ENCODE data around the gene ACAP3. TPM values are rescaled to one million over a fixed set of nuclear protein-coding genes. Genes with fewer than 3 reads are reported as not detected.

Gene ACAP3
- total RNA-seq, 1 experiment from 2014 or later, result 42.2 TPM

DNA sequence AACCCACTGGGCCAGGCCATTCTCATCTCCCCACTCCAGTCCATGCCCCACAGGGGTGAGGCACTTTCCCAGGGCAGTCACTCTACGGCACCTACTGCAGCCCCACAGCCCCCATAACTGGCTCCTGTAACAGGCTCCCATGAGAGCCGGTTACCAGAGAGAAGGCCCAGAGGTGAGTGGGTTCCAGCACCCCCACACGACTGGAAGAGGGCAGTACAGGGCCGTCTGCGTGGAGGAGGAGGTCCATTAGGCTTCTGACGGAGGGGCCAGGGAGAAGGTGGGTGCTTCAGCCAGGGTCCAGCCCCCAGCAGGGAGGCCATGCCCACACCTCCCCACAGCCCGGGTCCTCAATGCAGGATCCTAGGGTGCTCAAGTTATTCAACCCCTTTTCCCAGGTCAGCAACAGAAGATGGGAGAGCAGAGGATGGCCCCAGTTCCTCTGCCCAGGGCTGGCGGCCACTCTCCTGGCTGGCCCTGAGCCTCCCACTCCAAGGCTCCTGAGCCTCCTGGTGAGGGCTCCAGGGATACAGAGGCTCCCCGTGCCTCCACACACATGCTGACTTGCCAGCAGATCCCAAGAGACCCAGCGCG lies 1.6 kb downstream of the ACAP3 start:
- DNase-seq (ENCODE audit: low spot score) (no peak), ATAC-seq (peak; percentile 8)
- ChIA-PET POLR2A (no interaction called here), CTCF (interaction anchor here (1.3 to 7.6 kb wide), 2 partner anchors 14 to 66 kb away, joined by 4 to 81 read pairs; no protein-coding TSS in a partner anchor)
- Mint-ChIP-seq H3K9me3 (no peaks in the 10 kb centered on the region), H3K4me3 (peak overlapping the region; percentile 71), H3K36me3 (no peaks in the 10 kb centered on the region), H3K27me3 (ENCODE audit: low read depth) (peaks cover 6% of the 10 kb centered on the region; the same call in 1 of the 2 replicates), H3K4me1 (peaks cover 21% of the 10 kb centered on the region), H3K27ac (peak overlapping the region; percentile 87)
- no peak for TF ChIP-seq ZNF263 (CRISPR knock-in tag; IDR thresholded peaks at IDR 0.05; ENCODE audit: low read depth)
- TF ChIP-seq, protein P1, sequence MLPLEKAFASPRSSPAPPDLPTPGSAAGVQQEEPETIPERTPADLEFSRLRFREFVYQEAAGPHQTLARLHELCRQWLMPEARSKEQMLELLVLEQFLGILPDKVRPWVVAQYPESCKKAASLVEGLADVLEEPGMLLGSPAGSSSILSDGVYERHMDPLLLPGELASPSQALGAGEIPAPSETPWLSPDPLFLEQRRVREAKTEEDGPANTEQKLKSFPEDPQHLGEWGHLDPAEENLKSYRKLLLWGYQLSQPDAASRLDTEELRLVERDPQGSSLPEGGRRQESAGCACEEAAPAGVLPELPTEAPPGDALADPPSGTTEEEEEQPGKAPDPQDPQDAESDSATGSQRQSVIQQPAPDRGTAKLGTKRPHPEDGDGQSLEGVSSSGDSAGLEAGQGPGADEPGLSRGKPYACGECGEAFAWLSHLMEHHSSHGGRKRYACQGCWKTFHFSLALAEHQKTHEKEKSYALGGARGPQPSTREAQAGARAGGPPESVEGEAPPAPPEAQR (CRISPR knock-in tag; IDR thresholded peaks at IDR 0.05), result no peak
- TF ChIP-seq, protein P2, sequence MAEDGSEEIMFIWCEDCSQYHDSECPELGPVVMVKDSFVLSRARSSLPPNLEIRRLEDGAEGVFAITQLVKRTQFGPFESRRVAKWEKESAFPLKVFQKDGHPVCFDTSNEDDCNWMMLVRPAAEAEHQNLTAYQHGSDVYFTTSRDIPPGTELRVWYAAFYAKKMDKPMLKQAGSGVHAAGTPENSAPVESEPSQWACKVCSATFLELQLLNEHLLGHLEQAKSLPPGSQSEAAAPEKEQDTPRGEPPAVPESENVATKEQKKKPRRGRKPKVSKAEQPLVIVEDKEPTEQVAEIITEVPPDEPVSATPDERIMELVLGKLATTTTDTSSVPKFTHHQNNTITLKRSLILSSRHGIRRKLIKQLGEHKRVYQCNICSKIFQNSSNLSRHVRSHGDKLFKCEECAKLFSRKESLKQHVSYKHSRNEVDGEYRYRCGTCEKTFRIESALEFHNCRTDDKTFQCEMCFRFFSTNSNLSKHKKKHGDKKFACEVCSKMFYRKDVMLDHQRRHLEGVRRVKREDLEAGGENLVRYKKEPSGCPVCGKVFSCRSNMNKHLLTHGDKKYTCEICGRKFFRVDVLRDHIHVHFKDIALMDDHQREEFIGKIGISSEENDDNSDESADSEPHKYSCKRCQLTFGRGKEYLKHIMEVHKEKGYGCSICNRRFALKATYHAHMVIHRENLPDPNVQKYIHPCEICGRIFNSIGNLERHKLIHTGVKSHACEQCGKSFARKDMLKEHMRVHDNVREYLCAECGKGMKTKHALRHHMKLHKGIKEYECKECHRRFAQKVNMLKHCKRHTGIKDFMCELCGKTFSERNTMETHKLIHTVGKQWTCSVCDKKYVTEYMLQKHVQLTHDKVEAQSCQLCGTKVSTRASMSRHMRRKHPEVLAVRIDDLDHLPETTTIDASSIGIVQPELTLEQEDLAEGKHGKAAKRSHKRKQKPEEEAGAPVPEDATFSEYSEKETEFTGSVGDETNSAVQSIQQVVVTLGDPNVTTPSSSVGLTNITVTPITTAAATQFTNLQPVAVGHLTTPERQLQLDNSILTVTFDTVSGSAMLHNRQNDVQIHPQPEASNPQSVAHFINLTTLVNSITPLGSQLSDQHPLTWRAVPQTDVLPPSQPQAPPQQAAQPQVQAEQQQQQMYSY (CRISPR knock-in tag; IDR thresholded peaks at IDR 0.05), result no peak
- TF ChIP-seq SP1 (CRISPR knock-in tag; conservative IDR thresholded peaks at IDR 0.05), result no peak

DNA sequence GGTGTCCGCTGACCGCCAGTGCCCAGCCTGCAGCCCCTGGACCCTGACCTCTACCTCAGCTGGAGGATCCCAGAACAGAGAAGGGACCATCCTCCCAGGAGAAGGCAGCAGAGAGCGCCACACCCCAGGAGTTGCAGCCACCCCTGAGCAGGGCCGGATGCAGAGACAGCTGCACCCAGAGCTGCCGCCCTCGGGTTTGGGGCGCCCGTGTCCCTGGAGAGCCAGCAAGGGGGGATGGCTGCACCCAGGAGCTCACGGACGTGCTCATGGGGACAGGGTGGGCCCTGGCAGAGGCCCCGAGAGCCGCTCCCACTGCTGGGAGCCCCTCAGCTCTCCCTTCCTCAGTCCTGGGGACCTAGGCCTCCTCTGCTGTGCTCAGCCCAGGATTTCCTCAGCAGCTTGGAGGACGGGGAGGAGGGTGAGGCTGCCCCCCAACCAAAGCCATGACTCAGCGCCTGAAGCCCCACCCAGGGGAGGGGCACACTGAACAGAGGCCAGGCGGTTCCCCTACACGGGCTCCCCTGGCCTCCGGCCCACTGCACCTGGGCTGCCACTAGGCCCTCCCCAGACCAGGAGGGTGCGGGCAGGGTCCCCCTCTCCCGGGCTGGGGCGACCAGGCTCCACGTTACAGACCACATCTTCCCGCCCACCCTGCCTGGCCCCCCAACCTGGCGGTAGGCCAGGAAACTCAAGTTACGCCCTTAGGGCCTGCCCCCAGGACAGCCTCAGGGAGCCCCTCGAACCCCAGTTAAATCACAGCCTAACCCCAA lies 2.2 kb downstream of the ACAP3 start:
- TF ChIP-seq, protein P3, sequence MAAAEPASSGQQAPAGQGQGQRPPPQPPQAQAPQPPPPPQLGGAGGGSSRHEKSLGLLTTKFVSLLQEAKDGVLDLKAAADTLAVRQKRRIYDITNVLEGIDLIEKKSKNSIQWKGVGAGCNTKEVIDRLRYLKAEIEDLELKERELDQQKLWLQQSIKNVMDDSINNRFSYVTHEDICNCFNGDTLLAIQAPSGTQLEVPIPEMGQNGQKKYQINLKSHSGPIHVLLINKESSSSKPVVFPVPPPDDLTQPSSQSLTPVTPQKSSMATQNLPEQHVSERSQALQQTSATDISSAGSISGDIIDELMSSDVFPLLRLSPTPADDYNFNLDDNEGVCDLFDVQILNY (CRISPR knock-in tag; IDR thresholded peaks at IDR 0.05), result no peak
- TF ChIP-seq ZNF263 (CRISPR knock-in tag; IDR thresholded peaks at IDR 0.05; ENCODE audit: low read depth), result 0 out of 2 replicates have a peak, but pooled peaks have one; percentile 36
- TF ChIP-seq, protein P4, sequence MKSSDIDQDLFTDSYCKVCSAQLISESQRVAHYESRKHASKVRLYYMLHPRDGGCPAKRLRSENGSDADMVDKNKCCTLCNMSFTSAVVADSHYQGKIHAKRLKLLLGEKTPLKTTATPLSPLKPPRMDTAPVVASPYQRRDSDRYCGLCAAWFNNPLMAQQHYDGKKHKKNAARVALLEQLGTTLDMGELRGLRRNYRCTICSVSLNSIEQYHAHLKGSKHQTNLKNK (CRISPR knock-in tag; IDR thresholded peaks at IDR 0.05), result no peak
- no peak for TF ChIP-seq CREB1 (CRISPR knock-in tag; IDR thresholded peaks at IDR 0.05)
- no peak for TF ChIP-seq TCF7 (CRISPR knock-in tag; IDR thresholded peaks at IDR 0.05; ENCODE audit: low read depth)

DNA sequence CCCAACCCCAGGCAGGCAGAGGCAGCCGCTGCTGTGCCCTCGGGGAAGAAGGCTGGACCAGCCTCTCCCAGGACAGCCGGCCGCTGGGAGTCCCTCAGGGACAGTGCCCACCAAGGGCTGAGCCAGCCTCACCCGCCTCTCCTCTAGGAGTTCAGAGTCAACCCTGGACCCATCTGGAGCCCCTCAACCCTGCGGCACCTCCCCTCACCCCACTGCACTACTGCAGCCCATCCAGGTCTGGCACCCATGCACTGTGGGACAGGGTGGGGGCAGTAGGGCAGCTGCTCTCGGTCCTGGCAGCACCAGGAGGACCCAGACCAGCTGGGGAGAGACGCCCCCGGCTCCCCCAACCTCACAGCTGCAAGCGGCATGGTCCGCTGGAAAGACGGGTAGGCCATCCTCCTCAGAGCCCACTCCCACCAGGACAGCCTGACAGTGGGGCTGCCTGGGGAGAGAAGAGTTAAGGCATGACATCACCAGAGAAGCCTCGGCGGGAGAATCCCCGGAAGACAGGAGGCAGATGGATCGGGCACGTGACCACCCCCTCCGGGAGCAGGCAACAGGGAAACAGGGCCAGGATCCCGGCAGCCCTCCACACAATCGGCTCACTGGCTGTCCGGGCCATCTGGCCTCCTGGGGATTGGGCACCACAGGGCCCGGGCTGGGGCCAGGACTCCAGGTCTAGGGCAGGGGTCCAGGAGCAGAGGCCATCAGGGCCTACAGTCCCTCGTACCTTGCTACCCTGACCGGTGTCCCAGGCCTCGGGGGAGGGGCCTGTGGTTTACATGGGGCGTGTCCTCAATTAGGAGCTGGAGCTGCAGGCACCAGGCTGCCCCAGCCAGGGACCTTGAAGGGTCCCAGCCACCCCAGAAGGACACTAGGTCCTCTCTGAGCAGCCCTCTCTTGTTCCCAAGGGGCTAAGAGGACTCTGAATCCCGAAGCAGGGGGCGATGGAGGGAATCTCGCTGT lies 3.1 kb downstream of the ACAP3 start:
- Mint-ChIP-seq H3K36me3 (no peaks in the 10 kb centered on the region), H3K4me1 (peaks cover 21% of the 10 kb centered on the region), H3K27me3 (ENCODE audit: low read depth) (peaks cover 6% of the 10 kb centered on the region; the same call in 1 of the 2 replicates), H3K9me3 (no peaks in the 10 kb centered on the region), H3K4me3 (no peak overlapping the region), H3K27ac (no peak overlapping the region)
- ATAC-seq (peak; percentile 1; the same call in 1 of the 2 replicates), DNase-seq (ENCODE audit: low spot score) (peak; percentile 61)
- ChIA-PET POLR2A (interaction anchor here (1.0 to 2.6 kb wide), 3 partner anchors 9 to 13 kb away, joined by 3 to 7 read pairs (median 5); no protein-coding TSS in a partner anchor), CTCF (interaction anchor here (0.6 to 7.6 kb wide), 13 partner anchors 11 to 271 kb away, joined by 3 to 81 read pairs (median 3); partner anchors contain the start of gene CCNL2)
- TF ChIP-seq ZNF219 (CRISPR knock-in tag; IDR thresholded peaks at IDR 0.05; ENCODE audit: borderline replicate concordance) (no peak), FOXP1 (CRISPR knock-in tag; IDR thresholded peaks at IDR 0.05; ENCODE audit: borderline replicate concordance) (no peak), FOXJ3 (CRISPR knock-in tag; IDR thresholded peaks at IDR 0.05; ENCODE audit: borderline replicate concordance) (no peak), HMGA2 (CRISPR knock-in tag; IDR thresholded peaks at IDR 0.05) (no peak), IRF2 (CRISPR knock-in tag; IDR thresholded peaks at IDR 0.05; ENCODE audit: borderline replicate concordance, low read depth) (no peak)
- TF ChIP-seq, protein P5, sequence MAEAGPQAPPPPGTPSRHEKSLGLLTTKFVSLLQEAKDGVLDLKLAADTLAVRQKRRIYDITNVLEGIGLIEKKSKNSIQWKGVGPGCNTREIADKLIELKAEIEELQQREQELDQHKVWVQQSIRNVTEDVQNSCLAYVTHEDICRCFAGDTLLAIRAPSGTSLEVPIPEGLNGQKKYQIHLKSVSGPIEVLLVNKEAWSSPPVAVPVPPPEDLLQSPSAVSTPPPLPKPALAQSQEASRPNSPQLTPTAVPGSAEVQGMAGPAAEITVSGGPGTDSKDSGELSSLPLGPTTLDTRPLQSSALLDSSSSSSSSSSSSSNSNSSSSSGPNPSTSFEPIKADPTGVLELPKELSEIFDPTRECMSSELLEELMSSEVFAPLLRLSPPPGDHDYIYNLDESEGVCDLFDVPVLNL (CRISPR knock-in tag; IDR thresholded peaks at IDR 0.05; ENCODE audit: borderline replicate concordance, low read depth), result peak; percentile 18; the same call in 1 of the 2 replicates
- TF ChIP-seq, protein P6, sequence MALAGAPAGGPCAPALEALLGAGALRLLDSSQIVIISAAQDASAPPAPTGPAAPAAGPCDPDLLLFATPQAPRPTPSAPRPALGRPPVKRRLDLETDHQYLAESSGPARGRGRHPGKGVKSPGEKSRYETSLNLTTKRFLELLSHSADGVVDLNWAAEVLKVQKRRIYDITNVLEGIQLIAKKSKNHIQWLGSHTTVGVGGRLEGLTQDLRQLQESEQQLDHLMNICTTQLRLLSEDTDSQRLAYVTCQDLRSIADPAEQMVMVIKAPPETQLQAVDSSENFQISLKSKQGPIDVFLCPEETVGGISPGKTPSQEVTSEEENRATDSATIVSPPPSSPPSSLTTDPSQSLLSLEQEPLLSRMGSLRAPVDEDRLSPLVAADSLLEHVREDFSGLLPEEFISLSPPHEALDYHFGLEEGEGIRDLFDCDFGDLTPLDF (CRISPR knock-in tag; IDR thresholded peaks at IDR 0.05), result no peak

More for the DNA sequence above, 2.2 kb downstream of the ACAP3 start:
- DNase-seq (ENCODE audit: low spot score), result no peak
- Mint-ChIP-seq H3K4me3 (peak overlapping the region; percentile 71), H3K36me3 (no peaks in the 10 kb centered on the region), H3K27me3 (ENCODE audit: low read depth) (peaks cover 6% of the 10 kb centered on the region; the same call in 1 of the 2 replicates), H3K4me1 (peaks cover 21% of the 10 kb centered on the region), H3K27ac (peak overlapping the region; percentile 87), H3K9me3 (no peaks in the 10 kb centered on the region)
- ChIA-PET POLR2A (interaction anchor here (1.1 to 2.6 kb wide), 2 partner anchors 10 to 13 kb away, joined by 5 to 7 read pairs; no protein-coding TSS in a partner anchor), CTCF (interaction anchor here (0.6 to 7.6 kb wide), 13 partner anchors 10 to 272 kb away, joined by 3 to 81 read pairs (median 3); partner anchors contain the start of gene CCNL2)
- peak; percentile 2; the same call in 1 of the 2 replicates for ATAC-seq

Data from WTC11 (cell line).